Measurements from ENCODE around the gene FCHO2. TPM values are rescaled to one million over a fixed set of nuclear protein-coding genes. Genes with fewer than 3 reads are reported as not detected.

The FCHO2 gene
- total RNA-seq, 1 donor from 2014 or later = 22.4 TPM

DNA sequence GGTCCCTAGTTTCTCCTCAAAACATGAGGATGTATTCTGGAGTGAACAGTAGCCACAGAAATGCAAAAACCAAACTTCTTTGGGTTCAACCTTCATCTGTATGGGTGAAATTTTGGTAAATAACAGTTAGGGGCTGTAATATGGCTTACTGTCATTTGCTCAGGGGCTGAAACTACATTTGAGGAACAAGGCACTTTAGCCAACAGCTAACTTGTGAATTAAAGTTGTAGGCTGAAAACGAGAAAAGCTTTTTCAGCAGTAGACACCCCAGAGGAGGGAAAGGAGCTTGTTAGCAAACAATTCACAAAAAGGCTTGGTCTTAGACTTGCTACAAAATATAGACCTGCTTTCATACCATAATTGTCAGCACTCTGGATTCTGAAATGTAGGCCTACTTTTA lies 171.1 kb downstream of the FCHO2 start:
- TF ChIP-seq, protein P1, sequence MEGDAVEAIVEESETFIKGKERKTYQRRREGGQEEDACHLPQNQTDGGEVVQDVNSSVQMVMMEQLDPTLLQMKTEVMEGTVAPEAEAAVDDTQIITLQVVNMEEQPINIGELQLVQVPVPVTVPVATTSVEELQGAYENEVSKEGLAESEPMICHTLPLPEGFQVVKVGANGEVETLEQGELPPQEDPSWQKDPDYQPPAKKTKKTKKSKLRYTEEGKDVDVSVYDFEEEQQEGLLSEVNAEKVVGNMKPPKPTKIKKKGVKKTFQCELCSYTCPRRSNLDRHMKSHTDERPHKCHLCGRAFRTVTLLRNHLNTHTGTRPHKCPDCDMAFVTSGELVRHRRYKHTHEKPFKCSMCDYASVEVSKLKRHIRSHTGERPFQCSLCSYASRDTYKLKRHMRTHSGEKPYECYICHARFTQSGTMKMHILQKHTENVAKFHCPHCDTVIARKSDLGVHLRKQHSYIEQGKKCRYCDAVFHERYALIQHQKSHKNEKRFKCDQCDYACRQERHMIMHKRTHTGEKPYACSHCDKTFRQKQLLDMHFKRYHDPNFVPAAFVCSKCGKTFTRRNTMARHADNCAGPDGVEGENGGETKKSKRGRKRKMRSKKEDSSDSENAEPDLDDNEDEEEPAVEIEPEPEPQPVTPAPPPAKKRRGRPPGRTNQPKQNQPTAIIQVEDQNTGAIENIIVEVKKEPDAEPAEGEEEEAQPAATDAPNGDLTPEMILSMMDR (IDR thresholded peaks at IDR 0.05) = no peak
- Mint-ChIP-seq H3K4me1 (ENCODE audit: low read depth) (peaks cover 10% of the 10 kb centered on the region), H3K9me3 (ENCODE audit: low read depth) (no peaks in the 10 kb centered on the region)

DNA sequence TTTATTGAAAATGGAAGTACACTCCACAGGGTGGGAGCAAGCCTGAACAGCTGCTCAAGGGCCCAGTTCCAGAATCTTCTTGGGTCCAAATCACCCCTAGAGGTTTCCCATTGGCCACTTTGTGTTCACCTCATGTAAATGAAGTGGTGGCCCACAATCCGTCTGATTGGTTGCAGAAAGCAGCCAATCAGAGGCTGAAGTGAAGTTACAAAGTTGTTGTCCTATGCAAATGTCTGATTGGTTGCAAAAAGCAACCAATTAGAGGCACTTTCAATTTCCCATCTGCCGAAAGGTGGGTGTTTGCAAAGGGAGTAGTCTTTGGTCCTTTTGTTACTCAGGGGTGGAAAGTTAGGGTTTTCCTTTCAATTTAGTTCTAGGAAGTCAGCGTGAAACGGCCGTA lies 173.3 kb downstream of the FCHO2 start:
- no peak for DNase-seq (ENCODE audit: low spot score)
- TF ChIP-seq, protein P1 (IDR thresholded peaks at IDR 0.05) = no peak
- H3K4me3 Mint-ChIP-seq (ENCODE audit: unreplicated experiment) = no peak overlapping the region
- H3K9me3 Mint-ChIP-seq (ENCODE audit: low read depth) = no peaks in the 10 kb centered on the region
- H3K36me3 Mint-ChIP-seq (ENCODE audit: low read depth) = peaks cover 1% of the 10 kb centered on the region
- H3K4me1 Mint-ChIP-seq (ENCODE audit: low read depth) = no peaks in the 10 kb centered on the region
- peaks cover 3% of the 10 kb centered on the region for H3K27me3 Mint-ChIP-seq (ENCODE audit: low read depth)
- H3K27ac Mint-ChIP-seq (ENCODE audit: unreplicated experiment) = no peak overlapping the region

More for the DNA sequence above, 171.1 kb downstream of the FCHO2 start:
- no peak for DNase-seq (ENCODE audit: low spot score)
- Mint-ChIP-seq H3K27ac (ENCODE audit: unreplicated experiment) (no peak overlapping the region), H3K27me3 (ENCODE audit: low read depth) (peaks cover 6% of the 10 kb centered on the region), H3K4me3 (ENCODE audit: unreplicated experiment) (no peak overlapping the region), H3K36me3 (ENCODE audit: low read depth) (peaks cover 5% of the 10 kb centered on the region)

DNA sequence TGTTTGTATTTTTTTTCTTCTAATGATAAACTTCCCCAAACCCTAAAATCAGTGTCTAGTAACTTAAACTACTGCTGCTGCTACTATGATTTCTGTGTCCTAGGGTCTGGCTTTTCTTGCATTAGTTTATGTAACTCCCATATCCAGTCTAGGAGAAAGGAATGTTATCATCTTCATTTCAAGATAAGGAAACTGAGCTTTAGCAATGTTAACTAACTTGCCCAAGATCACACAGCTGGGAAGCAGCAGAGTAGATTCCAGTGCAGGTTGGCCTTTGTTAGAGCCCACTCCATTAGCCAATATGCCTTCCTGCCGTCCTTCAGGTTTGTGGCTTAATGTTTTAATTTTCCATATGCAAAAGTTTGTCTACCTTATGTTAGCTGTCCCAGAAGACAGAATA lies 175.0 kb downstream of the FCHO2 start:
- Mint-ChIP-seq H3K27ac (ENCODE audit: unreplicated experiment) (no peak overlapping the region), H3K4me3 (ENCODE audit: unreplicated experiment) (no peak overlapping the region), H3K4me1 (ENCODE audit: low read depth) (peaks cover 6% of the 10 kb centered on the region), H3K27me3 (ENCODE audit: low read depth) (peaks cover 3% of the 10 kb centered on the region), H3K9me3 (ENCODE audit: low read depth) (no peaks in the 10 kb centered on the region), H3K36me3 (ENCODE audit: low read depth) (peaks cover 1% of the 10 kb centered on the region)
- TF ChIP-seq, protein P1 (IDR thresholded peaks at IDR 0.05) = no peak
- DNase-seq (ENCODE audit: low spot score) = no peak

DNA sequence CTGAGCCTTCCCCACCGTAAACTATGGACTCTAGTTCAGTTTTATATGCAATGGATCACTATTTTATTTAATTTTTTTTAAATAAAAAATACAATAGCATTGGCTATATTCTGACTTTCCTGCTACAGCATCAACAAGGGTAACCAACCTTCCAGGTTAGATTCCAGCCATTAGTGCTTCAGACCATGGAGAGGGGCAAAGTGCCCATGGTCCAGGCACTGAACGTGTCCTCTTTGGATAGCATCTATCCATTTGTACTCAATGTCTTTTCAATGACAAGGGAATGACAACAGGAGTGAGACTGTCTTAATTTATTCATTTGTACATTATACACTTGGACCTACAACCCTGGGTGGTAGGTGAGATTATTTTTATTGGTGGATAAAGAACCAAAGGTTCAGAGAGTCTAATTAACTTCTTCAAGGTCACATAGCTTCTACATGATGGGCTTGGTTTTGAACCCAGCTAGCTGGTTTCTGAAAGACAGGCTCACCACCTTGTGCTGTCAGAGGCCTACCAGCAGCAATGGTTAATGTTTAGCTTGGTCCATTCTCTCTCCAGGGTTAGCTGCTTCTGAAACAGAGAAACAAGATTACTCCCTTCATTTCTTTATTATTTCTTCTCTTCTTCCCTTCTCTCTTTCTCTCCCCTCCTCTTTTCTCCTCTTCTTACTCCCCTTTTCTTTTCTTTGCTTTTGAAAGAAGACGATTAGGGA lies 176.0 kb downstream of the FCHO2 start:
- H3K4me3 Mint-ChIP-seq (ENCODE audit: unreplicated experiment) = no peak overlapping the region
- peaks cover 16% of the 10 kb centered on the region for H3K4me1 Mint-ChIP-seq (ENCODE audit: low read depth)
- peaks cover 1% of the 10 kb centered on the region for H3K36me3 Mint-ChIP-seq (ENCODE audit: low read depth)
- peaks cover 3% of the 10 kb centered on the region for H3K27me3 Mint-ChIP-seq (ENCODE audit: low read depth)
- H3K9me3 Mint-ChIP-seq (ENCODE audit: low read depth) = no peaks in the 10 kb centered on the region
- no peak for DNase-seq (ENCODE audit: low spot score)
- no peak overlapping the region for H3K27ac Mint-ChIP-seq (ENCODE audit: unreplicated experiment)
- TF ChIP-seq, protein P1 (IDR thresholded peaks at IDR 0.05) = no peak

DNA sequence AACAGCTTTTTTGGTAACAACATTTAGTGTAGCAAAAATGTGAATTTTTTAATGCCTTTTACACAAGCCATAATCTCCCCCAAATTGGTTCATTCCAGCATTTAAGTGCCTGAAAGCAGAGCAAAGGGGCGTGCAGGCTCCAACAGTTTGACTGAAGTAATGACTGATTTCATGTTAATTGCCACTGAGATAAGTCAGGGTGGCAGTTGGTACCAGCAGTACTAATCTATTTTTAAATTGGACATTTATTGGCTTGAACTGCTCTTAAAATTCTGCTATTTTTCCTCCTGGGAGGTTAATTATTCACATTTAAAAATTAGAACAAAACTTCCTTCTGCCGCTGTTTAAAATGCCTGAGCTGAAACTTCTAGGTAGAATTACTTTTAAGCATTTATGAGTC lies 176.9 kb downstream of the FCHO2 start:
- Mint-ChIP-seq H3K36me3 (ENCODE audit: low read depth) (peaks cover 1% of the 10 kb centered on the region), H3K27me3 (ENCODE audit: low read depth) (peaks cover 3% of the 10 kb centered on the region), H3K4me1 (ENCODE audit: low read depth) (peaks cover 16% of the 10 kb centered on the region), H3K9me3 (ENCODE audit: low read depth) (no peaks in the 10 kb centered on the region), H3K4me3 (ENCODE audit: unreplicated experiment) (no peak overlapping the region), H3K27ac (ENCODE audit: unreplicated experiment) (no peak overlapping the region)
- TF ChIP-seq, protein P1 (IDR thresholded peaks at IDR 0.05) = no peak
- DNase-seq (ENCODE audit: low spot score) = no peak
